Left forelimb (tissue), 1 donor: ENCODE results near the gene LYPLA2.
A peak's percentile ranks its signal among the peaks of the same experiment; 100 is the strongest.

Source experiments
- DNase-seq: peaks from one replicate; pipeline ENCODE4 v3.0.0-alpha.2; 2018; ENCODE audit warnings: low spot score

The LYPLA2 gene

DNA sequence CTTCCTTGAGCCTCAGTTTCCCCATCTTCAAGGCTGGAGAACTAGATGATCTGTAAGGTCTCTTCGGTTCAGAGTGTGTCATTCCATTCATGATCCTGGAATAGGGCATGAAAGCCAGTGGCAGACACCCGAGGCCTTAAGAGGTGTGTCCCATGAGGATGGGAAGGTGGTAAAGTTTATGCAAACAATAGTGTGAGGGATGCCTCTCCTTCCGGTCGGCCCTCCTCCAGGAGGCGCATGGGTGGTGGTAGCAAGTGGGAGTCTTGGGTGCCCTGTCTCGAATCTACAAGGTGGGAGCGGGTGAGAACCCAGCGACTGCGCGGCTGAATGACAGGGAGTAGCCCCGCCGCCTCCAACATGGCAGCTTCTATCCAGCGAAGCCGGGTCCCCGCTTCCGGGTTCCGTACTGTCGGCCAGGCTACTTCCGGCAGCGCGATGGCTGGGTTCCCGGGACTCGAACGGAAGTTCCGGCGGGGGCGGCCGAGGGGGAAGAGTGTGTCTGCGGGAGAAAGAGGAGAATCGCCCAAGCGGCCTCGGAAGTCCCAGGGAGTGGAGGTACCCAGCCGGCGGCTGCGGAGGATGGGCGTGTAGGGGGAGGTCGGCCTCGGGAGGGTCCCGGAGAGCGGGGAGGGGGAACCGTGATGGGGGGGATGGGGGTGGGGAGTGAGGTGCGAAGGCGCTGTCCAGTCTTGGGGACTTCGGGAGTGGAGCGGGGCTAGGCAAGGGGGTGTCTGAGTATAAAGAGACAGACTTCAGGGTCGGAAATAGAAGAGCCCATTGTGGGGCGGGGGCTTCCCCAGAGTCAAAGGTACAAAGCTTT, at the start of gene LYPLA2:
LYPLA2 (plus strand) TSS at position 450 of the 820 bp plus-strand sequence. CDS start 1,538 bp downstream, outside the sequence.
- peak; percentile 96 for DNase-seq

DNA sequence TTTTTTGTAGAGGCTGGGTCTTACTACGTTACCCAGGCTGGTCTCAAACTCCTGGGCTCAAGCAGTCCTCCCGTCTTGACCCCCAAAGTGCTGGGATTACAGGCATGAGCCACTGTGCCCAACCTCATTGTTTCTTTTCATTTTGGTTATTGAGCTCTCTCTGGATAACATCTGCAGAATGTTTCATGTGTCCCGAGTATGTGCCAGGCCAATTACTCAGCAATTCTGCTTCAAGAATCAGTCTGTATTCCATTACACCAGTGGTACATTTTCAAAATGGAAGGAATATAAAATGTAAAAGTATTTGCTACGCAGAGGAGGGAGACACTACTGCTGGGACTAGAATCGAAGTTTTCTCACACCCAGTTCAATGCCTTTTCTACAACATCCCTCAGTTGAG, 49.3 kb upstream of the LYPLA2 start:
- no peak for DNase-seq

DNA sequence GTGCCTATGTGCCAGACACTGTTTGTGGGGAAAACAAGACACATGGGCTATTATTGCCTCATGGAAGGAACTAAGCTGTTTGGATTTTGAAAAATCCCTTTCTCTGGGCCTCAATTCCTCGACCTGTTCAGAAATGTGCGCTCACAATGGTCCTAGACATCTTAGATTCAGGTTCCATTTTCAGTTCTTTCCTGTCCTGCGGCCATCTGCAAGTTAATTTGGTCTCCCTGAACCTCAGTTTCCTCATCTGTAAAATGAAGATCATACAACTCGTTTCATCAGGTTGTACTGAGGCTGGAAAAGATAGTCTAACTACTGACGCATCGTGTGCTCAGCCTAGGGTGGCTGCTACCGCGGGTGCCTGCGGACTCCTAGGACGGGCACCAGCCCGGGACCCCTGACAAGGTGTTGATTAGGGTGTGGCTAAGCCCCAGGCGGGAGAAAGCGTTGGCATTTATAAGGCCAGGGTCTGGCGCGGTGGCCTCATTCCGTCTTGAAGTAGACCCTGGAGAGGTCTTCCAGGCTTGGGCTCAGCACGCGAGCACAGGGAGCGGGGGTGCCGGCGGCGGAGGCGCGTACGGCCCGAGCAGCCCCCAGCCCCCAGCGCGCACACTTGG, 48.2 kb upstream of the LYPLA2 start:
- no peak for DNase-seq

DNA sequence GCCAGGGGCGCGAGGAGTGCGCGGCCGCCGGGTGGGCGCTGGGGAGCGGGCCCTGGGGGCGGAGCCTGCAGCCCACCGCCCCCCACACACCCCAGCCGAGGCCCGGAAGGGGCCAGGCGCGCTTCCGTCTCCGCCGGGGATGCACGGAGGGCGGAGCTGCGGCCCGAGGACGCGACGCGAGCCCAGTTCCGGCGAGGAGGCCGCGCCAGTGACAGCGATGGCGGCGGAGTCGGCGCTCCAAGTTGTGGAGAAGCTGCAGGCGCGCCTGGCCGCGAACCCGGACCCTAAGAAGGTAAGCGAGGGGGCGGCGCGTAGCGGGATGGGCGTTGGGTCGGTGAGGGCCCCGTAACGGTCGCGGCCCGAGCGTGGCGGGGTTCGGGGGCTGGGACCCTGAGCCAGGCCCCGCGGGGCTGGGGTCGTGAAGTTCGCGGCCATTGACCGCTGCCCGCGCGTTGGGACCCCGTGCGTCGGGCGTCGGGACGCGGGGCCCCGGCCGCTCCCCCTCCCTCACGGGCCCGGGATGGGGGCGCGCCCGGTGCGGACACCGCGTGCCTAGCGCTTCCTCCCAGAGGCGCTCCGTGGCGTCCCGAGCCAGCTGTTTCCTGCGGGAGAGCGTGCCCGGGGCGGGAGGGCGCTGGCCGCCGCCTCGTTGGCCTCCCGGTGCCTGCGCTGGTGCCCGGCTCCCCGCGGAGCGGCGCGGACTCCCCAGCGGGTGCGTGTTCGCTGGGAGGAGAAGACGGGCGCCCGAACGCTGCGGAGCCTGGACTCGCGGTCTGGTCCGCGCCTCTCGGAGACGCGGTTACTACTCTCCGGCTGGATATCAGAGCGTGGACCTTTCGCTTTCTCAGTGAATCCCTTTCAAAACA, 47.4 kb upstream of the LYPLA2 start, which contains the start of gene ELOA:
ELOA (plus strand) TSS at position 185 of the 866 bp plus-strand sequence; CDS start at position 218, 33 bp downstream.
- DNase-seq = peak; percentile 87

DNA sequence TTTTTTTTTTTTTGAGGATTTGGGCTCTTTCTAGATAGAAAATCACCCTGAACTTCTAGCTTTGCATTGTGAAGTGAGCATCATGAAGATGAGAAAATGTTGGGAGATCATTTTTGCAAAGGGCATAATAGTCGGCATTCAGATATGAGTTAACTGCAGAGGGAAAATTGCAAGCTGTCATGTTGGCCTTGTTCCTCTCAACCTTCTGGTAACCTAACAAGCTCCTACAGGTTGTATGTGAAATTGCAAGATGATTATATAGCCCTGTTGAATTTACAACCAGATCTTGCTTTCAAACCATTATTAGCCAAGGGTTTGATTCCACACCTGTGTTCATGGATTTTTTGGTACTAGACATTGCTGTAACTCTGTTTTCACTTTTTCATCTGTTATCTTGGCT, 45.4 kb upstream of the LYPLA2 start:
- no peak for DNase-seq

GRCh38 chr1:23748016-23748415, 42.9 kb upstream of the LYPLA2 start:
- no peak for DNase-seq

- no peak for DNase-seq
Observed at GRCh38 chr1:23751050-23751814, 39.7 kb upstream of the LYPLA2 start.

DNA sequence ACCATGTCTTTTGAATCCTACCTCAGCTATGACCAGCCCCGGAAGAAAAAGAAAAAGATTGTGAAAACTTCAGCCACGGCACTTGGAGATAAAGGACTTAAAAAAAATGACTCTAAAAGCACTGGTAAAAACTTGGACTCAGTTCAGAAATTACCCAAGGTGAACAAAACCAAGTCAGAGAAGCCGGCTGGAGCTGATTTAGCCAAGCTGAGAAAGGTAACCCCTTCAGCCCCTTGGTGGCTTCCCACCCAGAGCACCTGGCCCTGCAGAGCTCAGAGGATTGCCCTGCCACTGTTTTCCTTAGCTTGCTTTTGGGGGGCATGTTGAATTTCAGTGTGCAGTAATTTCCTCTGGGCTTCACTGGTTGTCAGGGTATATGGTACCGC, 39.1 kb upstream of the LYPLA2 start:
- DNase-seq = no peak

GRCh38 chr1:23752909-23753308, 38.0 kb upstream of the LYPLA2 start:
- no peak for DNase-seq

DNA sequence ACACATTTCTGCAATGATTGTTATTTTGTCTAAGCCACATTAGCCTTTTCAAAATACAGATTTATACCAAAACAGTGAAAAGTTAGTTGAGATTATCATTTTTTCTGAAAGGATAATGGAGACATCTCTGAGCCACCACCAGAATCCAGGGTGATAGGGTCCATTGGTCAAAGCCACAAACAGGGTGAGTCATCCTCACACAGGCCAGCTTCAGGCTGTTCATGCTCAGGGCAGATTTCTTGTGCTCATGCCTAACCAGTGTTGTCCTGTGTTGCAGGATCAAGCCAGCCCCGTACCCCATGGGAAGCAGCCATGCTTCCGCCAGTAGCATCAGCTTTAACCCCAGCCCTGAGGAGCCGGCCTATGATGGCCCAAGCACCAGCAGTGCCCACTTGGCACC, 34.3 kb upstream of the LYPLA2 start:
- DNase-seq = no peak

DNA sequence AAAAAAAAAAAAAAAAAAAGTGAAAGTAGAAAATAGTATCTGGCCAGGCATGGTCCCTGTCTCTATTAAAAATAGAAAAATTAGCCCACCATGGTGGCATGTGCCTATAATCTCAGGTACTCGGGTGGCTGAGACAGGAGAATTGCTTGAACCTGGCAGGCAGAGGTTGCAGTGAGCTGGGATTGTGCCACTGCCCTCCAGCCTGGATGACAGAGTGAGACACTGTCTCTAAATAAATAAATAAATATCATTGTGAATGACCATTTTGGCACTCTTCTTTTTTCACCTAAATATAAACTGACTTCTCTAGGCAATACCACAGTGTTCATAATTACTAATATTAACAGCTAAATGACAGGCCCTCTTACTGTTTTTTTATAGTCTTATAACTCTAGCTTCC, 33.1 kb upstream of the LYPLA2 start:
- DNase-seq = no peak

DNA sequence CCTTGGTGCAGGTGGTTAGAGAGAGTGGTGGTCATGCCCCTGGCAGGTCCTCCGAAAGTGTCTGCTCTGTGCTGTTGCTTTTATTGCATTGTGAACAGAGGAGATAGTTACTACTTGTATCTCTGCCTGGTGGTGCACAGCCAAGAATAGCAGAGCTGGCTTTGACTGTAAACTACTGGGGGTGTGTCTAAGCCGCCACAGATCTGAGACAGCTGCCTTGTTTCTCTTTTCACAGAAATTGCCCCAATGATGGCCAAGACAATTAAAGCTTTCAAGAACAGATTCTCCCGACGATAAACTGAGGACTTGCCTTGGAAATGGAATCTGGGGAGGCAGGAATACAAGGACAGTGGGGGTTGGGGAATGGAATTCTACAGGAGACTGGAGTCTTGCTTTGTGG, 31.7 kb upstream of the LYPLA2 start:
- DNase-seq = no peak

DNA sequence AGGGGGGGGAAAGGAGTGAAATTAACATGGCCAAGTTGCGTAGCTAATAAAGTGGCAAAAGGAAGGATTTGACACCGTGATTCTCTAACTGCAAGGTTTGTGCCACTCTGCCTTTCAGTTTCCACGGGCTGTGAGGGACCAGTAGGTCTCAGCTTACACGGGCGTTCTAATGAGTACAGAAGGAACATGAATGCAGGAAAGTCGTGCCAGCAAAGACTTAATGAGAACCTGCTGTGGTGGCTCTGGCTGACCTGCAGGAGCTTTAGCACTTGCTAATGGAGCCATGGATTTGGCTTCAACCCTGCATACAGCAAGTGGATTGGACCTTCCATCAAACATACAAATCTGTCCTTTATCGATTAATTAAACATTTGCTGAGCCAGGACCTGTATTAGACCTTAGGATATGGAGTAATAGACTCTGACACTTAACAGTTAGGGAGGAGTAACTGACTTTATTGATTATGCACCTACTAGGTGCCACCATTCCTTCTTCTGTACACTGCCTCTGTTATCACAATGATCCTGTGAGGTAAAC, 27.8 kb upstream of the LYPLA2 start:
- DNase-seq = no peak

DNA sequence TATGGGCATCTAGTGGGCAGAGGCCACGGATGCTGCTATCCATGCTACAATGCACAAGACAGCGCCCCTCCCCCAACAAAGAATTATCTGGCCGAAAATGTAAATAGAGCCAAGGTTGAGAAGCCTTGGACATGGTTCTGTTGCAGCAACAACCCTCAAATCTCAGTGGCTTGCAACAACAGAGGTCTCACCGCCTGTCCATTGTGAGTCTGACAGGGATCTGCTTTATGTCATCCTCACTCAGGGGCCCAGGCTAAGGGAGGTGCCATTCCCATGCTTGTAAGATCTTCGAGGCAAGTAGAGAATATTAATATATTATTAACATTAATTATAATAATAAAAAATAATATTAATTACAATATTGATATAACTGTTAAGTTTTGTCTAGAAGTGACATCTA, 22.2 kb upstream of the LYPLA2 start:
- no peak for DNase-seq

DNA sequence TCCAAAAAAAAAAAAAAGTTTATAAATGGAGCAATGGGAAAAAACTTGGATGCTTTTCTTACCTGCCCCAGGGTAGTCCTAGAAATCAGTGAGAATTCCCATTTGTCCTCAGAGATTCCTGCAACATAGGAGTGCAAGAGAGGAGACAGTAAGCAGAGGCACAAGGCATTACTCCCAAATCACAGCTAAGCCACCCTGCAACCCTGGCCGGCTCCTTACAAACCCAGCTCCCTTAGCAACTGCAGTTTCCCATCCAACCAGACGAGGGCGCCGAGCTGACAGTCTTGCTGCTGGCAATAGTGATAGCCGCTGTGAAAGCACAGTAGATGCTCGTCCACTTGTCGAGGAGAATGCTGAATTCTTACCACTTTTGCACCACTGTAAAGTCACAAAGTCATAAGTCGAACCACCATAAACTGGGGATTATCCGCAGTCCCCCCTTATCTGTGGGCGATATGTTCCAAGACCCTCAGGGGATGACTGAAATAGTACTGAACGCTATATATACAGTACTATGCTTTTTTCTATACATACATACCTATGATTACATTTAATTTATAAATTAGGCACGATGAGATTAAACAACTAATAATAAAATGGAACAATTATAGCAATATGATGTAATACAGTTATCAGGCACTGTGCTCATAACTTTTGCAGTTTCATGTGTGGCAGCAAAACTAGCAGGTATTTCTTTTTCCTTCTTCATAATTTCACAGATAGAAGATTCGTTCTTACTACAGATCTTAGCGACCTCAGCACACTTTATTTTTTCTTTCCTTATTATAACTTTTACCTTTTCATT, 18.7 kb upstream of the LYPLA2 start:
- peak; percentile 83 for DNase-seq

DNA sequence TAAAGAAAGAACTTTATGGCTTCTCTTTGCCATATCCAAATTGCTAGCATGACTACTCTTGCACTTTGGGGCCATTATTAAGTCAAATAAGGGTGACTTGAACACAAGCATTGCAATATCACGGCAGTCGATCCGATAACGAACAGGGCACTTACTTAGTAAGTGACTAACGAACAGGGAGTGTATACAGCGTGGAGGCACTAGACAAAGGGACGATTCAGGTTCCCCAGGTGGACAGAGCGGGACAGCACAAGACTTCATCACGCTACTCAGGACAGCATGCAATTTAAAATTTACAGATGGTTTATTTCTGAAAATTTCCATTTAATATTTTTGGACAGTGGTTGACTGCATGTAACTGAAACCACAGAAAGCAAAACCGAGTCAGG, 18.1 kb upstream of the LYPLA2 start:
- no peak for DNase-seq

- no peak for DNase-seq
Observed at GRCh38 chr1:23774174-23774880, 16.6 kb upstream of the LYPLA2 start.

DNA sequence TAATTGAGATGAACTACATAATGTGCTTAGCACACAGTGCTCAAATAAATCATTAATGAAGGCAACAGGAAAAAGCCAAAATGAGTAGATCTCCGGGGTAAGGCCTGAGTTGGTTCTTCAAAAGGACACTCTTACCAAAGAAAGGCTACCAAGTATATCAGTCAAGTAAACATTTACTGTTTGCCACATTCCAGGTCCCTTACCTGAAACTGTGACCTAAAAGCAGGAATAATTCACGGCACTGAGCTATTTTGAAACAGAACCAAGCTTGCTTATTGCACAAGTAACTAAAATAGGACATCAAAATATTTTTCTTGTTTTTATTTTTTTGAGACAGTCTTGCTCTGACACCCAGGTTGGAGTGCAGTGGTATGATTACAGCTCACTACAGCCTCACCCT, 14.7 kb upstream of the LYPLA2 start:
- no peak for DNase-seq

- peak; percentile 92 for DNase-seq
Observed at GRCh38 chr1:23777979-23778814, 12.7 kb upstream of the LYPLA2 start, which contains the start of gene PITHD1. PITHD1 (plus strand) TSS chr1:23778418; CDS start chr1:23778516, 98 bp downstream.
